Fibroblast of the aortic adventitia (primary cell): Measurements from ENCODE around the gene SLC34A3. TPM values are rescaled to one million over a fixed set of nuclear protein-coding genes. Genes with fewer than 3 reads are reported as not detected.

Experiments used
- DNase-seq: peaks from one replicate; pipeline ENCODE4 v3.0.0-alpha.2; 2010; ENCODE audit warnings: low read depth
- H3K4me3 ChIP-seq: 2 replicates; pipeline ENCODE4 v1.5.1; 2011; ENCODE audit warnings: low read depth, mild to moderate bottlenecking, control low read depth, low read length, moderate library complexity
- CTCF ChIP-seq: IDR thresholded peaks from 2 replicates; pipeline ENCODE4 v1.5.1; 2011; ENCODE audit warnings: mild to moderate bottlenecking, low read length, control low read depth, inconsistent platforms; ENCODE audit not compliant: insufficient read depth
- total RNA-seq: library from RNA; depleted of rRNA; stranded (reverse); fragments of >200 nt; gene quantifications from 2 replicates; pipeline ENCODE4 v1.2.3, GENCODE V29; 2012; ENCODE audit warnings: low replicate concordance

SLC34A3 gene
- total RNA-seq, 1 donor = not detected

GRCh38 chr9:137227054-137227852 lies 3.4 kb upstream of the SLC34A3 start, which contains the start of gene RNF224:
RNF224 (plus strand) TSS chr9:137227502; CDS start chr9:137228336, 834 bp downstream.
- H3K4me3 ChIP-seq = no peak within 1 kb of the TSS
- DNase-seq = peak; percentile 69

GRCh38 chr9:137227853-137228505 lies 2.7 kb upstream of the SLC34A3 start:
- no peak for TF ChIP-seq CTCF
- DNase-seq = no peak
- H3K4me3 ChIP-seq = no peak overlapping the region

More at GRCh38 chr9:137227054-137227852, 3.4 kb upstream of the SLC34A3 start, which contains the start of gene RNF224:
- TF ChIP-seq CTCF = peak; percentile 89

DNA sequence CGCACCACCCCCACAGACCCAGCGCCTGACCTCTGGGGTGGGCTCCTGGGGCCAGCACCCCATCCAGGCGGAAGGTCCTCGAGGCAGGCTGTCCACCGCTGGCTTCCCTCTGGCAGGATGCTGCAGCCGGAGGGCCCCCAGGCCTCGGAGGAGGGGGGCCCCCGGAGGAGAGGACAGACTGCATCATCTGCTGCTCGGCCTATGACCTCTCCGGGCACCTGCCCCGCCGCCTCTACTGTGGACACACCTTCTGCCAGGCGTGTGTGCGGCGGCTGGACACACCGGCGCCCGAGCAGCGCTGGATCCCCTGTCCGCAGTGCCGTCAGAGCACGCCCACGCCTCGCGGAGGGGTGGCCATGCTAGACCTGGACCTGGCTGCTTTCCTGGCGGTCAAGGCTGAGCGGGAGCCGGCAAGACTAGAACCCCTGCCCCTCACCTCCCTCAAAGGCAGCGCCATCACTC lies 2.2 kb upstream of the SLC34A3 start:
- no peak for DNase-seq
- no peak overlapping the region for H3K4me3 ChIP-seq
- TF ChIP-seq CTCF = no peak

DNA sequence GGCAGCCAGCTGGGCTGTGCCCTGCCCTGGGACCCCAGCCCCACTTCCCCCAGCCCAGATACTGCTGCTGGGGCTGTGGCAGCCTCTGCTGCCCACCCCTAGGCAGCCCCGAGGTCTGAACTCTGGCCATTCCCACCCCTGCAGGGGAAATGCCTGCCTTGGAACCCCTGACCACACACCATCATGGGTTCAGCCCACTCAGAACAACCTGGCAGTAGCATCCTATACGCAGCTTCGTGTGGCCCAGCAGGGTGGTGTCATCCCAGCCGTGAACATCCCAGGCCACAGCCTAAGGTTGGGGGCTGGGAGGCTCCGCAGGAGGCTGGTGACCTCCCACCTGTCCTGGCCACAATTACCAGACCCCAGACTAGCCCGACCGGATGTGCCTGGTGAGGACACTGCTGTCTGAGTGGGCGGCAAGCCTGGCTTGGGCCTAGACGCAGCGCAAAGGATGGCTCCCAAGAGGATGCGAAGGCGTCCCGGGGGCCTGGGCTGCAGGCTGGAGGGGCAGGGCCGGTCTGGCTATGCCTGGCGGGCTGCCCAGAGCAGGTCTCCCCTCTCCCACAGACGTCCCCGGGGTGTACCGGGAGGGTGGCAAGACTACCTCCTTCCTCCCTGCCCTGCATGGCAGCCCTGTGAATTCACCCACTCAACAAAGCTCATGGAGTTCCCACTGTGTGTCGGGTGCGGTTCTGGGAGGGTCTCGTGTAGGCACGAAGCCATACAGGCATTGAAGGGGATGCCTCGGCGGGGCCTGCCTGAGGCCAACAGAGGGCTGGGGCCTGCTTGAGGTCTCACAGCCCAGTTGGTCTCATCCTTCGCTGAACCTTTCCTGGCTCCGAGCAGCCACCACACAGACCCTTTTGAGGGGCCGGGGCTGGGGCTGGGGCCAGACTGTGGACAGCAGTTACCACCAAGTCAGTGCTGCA lies 1.5 kb upstream of the SLC34A3 start:
- DNase-seq = no peak
- TF ChIP-seq CTCF = no peak

GRCh38 chr9:137229903-137230704 lies 597 bp upstream of the SLC34A3 start:
- no peak overlapping the region for H3K4me3 ChIP-seq
- no peak for TF ChIP-seq CTCF
- DNase-seq = no peak

More for the DNA sequence above, 1.5 kb upstream of the SLC34A3 start:
- no peak overlapping the region for H3K4me3 ChIP-seq
